ENCODE measurements around the gene STAT6. TPM values are rescaled to one million over a fixed set of nuclear protein-coding genes. Genes with fewer than 3 reads are reported as not detected.

STAT6 gene
- total and polyA plus RNA-seq, 2 experiments from 2014 or later: 37.2 to 53.0 TPM

DNA sequence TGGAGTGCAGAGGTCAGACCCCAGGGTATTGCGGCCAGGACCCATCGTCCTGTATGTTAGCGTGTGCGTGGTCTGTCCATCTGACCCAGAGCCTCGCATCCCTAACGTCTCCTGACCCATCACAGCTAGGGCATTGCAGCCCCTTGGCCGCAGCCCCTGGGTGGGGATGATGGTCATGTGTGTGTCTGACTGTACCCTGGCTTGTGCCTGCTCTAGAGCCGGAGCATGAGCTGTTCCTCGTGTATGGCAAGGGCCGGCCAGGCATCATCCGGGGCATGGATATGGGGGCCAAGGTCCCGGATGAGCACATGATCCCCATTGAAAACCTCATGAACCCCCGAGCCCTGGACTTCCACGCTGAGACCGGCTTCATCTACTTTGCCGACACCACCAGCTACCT is 47.0 kb upstream of the STAT6 start:
- H3K4me1 ChIP-seq (ENCODE audit: low read depth): no peaks in the 10 kb centered on the region
- DNase-seq (ENCODE audit: low read depth in 1 of 2, low spot score in 1 of 2): no peak
- no peak overlapping the region for H3K27ac ChIP-seq
- no peak overlapping the region for H3K4me3 ChIP-seq
- H3K9me3 ChIP-seq (ENCODE audit: low read depth): no peaks in the 10 kb centered on the region
- no peaks in the 10 kb centered on the region for H3K27me3 ChIP-seq
- peaks cover 28% of the 10 kb centered on the region for H3K36me3 ChIP-seq
- TF ChIP-seq, protein P1, sequence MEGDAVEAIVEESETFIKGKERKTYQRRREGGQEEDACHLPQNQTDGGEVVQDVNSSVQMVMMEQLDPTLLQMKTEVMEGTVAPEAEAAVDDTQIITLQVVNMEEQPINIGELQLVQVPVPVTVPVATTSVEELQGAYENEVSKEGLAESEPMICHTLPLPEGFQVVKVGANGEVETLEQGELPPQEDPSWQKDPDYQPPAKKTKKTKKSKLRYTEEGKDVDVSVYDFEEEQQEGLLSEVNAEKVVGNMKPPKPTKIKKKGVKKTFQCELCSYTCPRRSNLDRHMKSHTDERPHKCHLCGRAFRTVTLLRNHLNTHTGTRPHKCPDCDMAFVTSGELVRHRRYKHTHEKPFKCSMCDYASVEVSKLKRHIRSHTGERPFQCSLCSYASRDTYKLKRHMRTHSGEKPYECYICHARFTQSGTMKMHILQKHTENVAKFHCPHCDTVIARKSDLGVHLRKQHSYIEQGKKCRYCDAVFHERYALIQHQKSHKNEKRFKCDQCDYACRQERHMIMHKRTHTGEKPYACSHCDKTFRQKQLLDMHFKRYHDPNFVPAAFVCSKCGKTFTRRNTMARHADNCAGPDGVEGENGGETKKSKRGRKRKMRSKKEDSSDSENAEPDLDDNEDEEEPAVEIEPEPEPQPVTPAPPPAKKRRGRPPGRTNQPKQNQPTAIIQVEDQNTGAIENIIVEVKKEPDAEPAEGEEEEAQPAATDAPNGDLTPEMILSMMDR (IDR thresholded peaks at IDR 0.05; ENCODE audit: low read depth, low read length): no peak

DNA sequence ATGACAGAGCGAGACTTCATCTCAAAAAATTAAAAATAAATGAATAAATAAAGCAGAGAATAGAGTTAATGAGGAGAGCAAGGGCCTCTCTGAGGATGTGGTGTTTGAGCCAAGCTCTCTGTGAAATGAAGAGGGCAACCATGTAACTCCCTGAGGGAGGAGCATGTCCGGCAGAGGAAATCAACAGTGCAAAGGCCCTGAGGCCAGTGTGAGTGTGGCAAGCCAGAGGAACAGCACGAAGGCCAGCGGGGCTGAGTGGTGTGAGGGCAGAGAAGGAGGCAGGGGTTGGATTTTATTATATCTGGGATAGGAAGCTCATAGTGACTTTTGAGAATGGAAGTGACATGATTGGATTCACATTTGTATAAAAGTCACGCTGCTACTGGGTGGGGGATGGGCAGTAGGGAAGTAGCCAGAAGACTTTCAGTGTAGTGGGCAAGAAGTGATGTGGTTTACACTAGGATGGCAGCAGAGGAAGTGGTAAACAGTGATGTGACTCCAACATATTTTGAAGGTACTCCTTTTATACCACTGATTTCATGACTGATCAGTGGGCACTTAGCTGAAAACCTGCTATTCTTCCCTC is 46.5 kb upstream of the STAT6 start:
- Histone ChIP-seq H3K27me3 (no peaks in the 10 kb centered on the region), H3K27ac (no peak overlapping the region), H3K4me3 (no peak overlapping the region), H3K9me3 (ENCODE audit: low read depth) (no peaks in the 10 kb centered on the region), H3K4me1 (ENCODE audit: low read depth) (no peaks in the 10 kb centered on the region), H3K36me3 (peaks cover 28% of the 10 kb centered on the region)
- TF ChIP-seq, protein P1 (IDR thresholded peaks at IDR 0.05; ENCODE audit: low read depth, low read length): no peak
- no peak for DNase-seq (ENCODE audit: low read depth in 1 of 2, low spot score in 1 of 2)

GRCh38 chr12:57156701-57157403 is 45.7 kb upstream of the STAT6 start:
- Histone ChIP-seq H3K9me3 (ENCODE audit: low read depth) (no peaks in the 10 kb centered on the region), H3K27ac (no peak overlapping the region), H3K27me3 (no peaks in the 10 kb centered on the region), H3K36me3 (peaks cover 25% of the 10 kb centered on the region), H3K4me3 (no peak overlapping the region), H3K4me1 (ENCODE audit: low read depth) (no peaks in the 10 kb centered on the region)
- no peak for DNase-seq (ENCODE audit: low read depth in 1 of 2, low spot score in 1 of 2)
- TF ChIP-seq, protein P1 (IDR thresholded peaks at IDR 0.05; ENCODE audit: low read depth, low read length): no peak

DNA sequence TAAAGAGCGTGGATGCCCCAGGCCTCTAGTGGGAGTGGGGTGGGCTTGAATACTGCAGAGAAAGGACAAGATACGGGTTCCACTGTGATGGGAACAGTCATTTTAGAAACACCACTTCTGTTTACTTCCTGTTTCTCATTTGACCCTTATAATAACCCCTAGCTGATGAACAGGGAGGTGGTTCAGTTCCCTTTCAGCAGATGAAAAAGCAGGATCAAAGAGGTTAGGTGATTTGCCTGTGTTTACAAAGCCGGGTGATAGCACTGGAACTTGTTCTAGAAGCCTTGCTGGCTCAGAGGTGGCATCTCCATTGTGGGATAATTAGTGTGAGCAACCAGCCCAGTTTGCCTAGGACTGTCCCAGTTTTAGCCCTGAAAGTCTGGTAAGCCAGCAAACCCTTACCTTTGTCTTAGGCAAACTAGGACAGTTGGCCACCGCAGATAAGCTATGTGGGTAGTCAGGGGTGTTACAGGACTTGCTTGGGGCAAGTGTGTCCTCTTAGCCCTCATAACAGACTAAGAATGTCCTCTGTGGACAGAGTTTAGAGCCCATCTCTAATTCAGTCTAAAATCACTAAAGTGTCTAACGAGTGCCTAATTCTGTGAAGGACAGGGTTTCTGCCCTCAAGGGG is 43.8 kb upstream of the STAT6 start:
- Histone ChIP-seq H3K27me3 (no peaks in the 10 kb centered on the region), H3K27ac (no peak overlapping the region), H3K4me3 (no peak overlapping the region), H3K4me1 (ENCODE audit: low read depth) (no peaks in the 10 kb centered on the region), H3K9me3 (ENCODE audit: low read depth) (no peaks in the 10 kb centered on the region), H3K36me3 (peaks cover 25% of the 10 kb centered on the region)
- DNase-seq (ENCODE audit: low read depth in 1 of 2, low spot score in 1 of 2): no peak
- TF ChIP-seq, protein P1 (IDR thresholded peaks at IDR 0.05; ENCODE audit: low read depth, low read length): no peak

- TF ChIP-seq, protein P1 (IDR thresholded peaks at IDR 0.05; ENCODE audit: low read depth, low read length): no peak
- H3K36me3 ChIP-seq: peaks cover 25% of the 10 kb centered on the region
- H3K9me3 ChIP-seq (ENCODE audit: low read depth): no peaks in the 10 kb centered on the region
- no peaks in the 10 kb centered on the region for H3K4me1 ChIP-seq (ENCODE audit: low read depth)
- H3K27ac ChIP-seq: no peak overlapping the region
- no peaks in the 10 kb centered on the region for H3K27me3 ChIP-seq
- no peak overlapping the region for H3K4me3 ChIP-seq
- DNase-seq (ENCODE audit: low read depth in 1 of 2, low spot score in 1 of 2): no peak
These were observed 42.9 kb upstream of the STAT6 start for GRCh38 chr12:57154076-57154475.

All from cardiac muscle cell (in vitro differentiated cells and primary cell).